ENCODE data around the gene CYB5B. TPM values are rescaled to one million over a fixed set of nuclear protein-coding genes. Genes with fewer than 3 reads are reported as not detected.

CYB5B gene
- total and polyA plus RNA-seq, 12 donors = 153 to 1,039 (median 465) TPM

DNA sequence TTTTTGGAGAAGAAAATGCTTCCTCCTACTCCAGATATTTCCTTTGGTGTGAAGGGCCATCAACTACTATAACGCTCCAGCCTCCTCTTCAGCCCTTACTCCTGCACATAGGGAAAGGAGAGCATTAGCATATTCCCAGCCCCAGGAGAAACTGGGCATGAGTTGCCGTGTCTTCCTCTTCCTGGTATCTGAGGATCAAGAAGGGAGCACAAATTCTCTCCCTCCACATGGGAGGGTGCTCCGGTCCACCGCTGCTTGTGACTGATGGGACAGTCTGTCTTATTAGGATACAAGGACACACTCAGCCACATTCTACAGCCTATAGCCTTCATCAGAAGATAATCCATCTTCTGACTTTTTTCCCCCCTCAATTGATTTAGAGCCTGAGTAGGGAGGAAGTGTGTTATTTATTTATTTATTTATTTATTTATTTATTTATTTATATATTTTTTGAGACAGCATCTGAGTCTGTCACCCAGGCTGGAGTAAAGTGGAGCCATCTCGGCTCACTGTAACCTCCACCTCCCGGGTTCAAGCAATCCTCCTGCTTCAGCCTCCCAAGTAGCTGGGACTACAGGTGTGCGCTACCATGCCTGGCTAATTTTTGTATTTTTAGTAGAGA lies 16.6 kb upstream of the CYB5B start:
- H3K27me3 ChIP-seq = no peaks in the 10 kb centered on the region
- peak in 1 of 7 donors; percentile 7 for DNase-seq
- intact Hi-C loops (cut with DNase I) = no loop called here

DNA sequence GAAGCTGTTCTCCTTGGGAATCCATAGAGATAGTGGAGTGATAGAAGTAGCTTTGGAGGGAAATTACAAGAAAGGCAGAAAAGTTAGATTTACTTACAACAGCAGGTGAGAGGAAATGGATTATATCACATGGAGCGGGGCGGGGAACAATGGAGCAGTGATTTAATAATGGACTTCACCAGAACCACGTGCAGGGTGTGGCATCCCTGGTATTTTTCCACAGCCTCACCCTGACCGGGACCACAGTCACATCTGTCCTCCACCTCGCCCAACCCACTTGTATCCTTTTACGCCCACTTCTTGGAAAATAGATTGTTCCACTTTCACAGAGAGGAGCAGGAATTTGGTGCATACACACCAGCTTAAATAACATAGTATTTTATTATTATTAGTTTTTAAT lies 15.9 kb upstream of the CYB5B start:
- intact Hi-C loops (cut with DNase I) = no loop called here
- H3K4me3 ChIP-seq = no peak overlapping the region
- WGBS, 4 donors = 58 to 72% (median 67%) methylated on average over 6 of the region's 6 CpGs

More for the DNA sequence above, 16.6 kb upstream of the CYB5B start:
- TF ChIP-seq POLR2A (IDR thresholded peaks at IDR 0.05) = no peak
- TF ChIP-seq, protein P1, sequence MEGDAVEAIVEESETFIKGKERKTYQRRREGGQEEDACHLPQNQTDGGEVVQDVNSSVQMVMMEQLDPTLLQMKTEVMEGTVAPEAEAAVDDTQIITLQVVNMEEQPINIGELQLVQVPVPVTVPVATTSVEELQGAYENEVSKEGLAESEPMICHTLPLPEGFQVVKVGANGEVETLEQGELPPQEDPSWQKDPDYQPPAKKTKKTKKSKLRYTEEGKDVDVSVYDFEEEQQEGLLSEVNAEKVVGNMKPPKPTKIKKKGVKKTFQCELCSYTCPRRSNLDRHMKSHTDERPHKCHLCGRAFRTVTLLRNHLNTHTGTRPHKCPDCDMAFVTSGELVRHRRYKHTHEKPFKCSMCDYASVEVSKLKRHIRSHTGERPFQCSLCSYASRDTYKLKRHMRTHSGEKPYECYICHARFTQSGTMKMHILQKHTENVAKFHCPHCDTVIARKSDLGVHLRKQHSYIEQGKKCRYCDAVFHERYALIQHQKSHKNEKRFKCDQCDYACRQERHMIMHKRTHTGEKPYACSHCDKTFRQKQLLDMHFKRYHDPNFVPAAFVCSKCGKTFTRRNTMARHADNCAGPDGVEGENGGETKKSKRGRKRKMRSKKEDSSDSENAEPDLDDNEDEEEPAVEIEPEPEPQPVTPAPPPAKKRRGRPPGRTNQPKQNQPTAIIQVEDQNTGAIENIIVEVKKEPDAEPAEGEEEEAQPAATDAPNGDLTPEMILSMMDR (IDR thresholded peaks at IDR 0.05) = no peak
- Histone ChIP-seq H3K27ac (peak overlapping the region in 3 of 5 donors; percentile 39 to 94 (median 81)), H3K4me3 (no peak overlapping the region), H3K4me1 (replicated peaks in 1 of 2) (peaks cover 63 to 80% of the 10 kb centered on the region in 2 donors), H3K9me3 (replicated peaks in 1 of 3) (no peaks in the 10 kb centered on the region), H3K36me3 (replicated peaks in 1 of 2) (no peaks in the 10 kb centered on the region)
- WGBS, 4 donors = 61 to 73% (median 64%) methylated on average over 7 of the region's 7 CpGs

DNA sequence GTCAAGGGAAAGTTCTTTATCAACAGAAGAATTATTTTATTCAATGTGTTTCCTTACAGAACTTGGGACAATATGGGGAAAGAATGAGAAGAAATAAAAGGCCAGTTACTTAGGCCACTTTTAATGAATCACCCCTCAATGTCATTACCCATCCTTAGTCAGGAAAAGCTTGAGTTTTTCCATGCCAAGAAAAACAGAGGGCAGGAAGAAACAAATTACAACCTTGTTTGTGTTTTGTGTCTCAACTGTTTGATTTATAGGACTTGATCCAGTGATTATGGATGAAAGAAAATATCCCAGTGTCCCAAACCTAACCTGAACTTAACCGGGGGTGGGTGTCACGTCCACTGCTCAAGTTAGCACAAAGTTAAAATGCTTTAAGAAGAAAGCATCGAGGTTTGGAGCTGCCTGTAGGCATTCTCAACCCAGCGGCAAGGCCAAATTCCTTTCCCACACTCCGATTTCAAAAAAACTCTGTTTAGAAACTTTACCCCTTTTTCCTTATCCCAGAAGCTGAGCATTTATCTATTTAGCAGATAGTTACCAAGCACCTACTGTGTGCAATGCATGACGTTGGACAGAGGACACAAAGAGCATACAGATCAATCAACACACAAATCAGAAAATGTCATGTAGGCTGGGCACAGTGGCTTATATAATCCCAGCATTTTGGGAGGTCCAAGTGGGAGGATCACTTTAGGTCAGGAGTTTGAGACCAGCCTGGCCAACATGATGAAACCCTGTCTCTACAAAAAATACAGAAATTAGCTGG lies 14.0 kb upstream of the CYB5B start:
- H3K36me3 ChIP-seq (replicated peaks in 1 of 2) = no peaks in the 10 kb centered on the region
- TF ChIP-seq POLR2A (IDR thresholded peaks at IDR 0.05) = peak in 1 of 2 donors; percentile 23
- TF ChIP-seq, protein P1 (IDR thresholded peaks at IDR 0.05) = no peak
- intact Hi-C loops (cut with DNase I) = no loop called here
- no peaks in the 10 kb centered on the region for H3K27me3 ChIP-seq
- peaks cover 51 to 61% of the 10 kb centered on the region in 2 donors for H3K4me1 ChIP-seq (replicated peaks in 1 of 2)
- H3K4me3 ChIP-seq = no peak overlapping the region
- peak overlapping the region; percentile 89 to 96 (median 94) for H3K27ac ChIP-seq
- WGBS, 4 donors = 15 to 20% (median 16%) methylated on average over 6 of the region's 6 CpGs
- H3K9me3 ChIP-seq (replicated peaks in 1 of 3) = no peaks in the 10 kb centered on the region
- peak; percentile 34 to 78 (median 57) for DNase-seq

More for the DNA sequence above, 15.9 kb upstream of the CYB5B start:
- peak in 3 of 7 donors; percentile 41 to 64 (median 46) for DNase-seq
- Histone ChIP-seq H3K27me3 (no peaks in the 10 kb centered on the region), H3K36me3 (replicated peaks in 1 of 2) (no peaks in the 10 kb centered on the region), H3K4me1 (replicated peaks in 1 of 2) (peaks cover 68 to 80% of the 10 kb centered on the region in 2 donors), H3K27ac (peak overlapping the region in 3 of 5 donors; percentile 39 to 94 (median 81)), H3K9me3 (replicated peaks in 1 of 3) (no peaks in the 10 kb centered on the region)
- TF ChIP-seq, protein P1 (IDR thresholded peaks at IDR 0.05) = no peak
- no peak for TF ChIP-seq POLR2A (IDR thresholded peaks at IDR 0.05)
